ENCODE results near the gene DUSP22.
"Not testable (repeated sequence)": the region's sequence is repeated elsewhere in the genome, so short reads cannot be mapped to it uniquely, and the experiment has no call there.

DUSP22 gene

GRCh38 chr6:280775-281468 lies 11.4 kb upstream of the DUSP22 start:
- DNase-seq: no peak

- DNase-seq: no peak
These were observed 10.7 kb upstream of the DUSP22 start for GRCh38 chr6:281469-282103.

GRCh38 chr6:282177-282866 lies 10.0 kb upstream of the DUSP22 start:
- DNase-seq: no peak

GRCh38 chr6:282867-283416 lies 9.3 kb upstream of the DUSP22 start:
- DNase-seq: no peak

GRCh38 chr6:284486-284885 lies 7.8 kb upstream of the DUSP22 start:
- no peak for DNase-seq

GRCh38 chr6:285030-285771 lies 7.1 kb upstream of the DUSP22 start:
- no peak for DNase-seq

GRCh38 chr6:285902-286301 lies 6.4 kb upstream of the DUSP22 start:
- not testable (repeated sequence) for DNase-seq

GRCh38 chr6:286681-287488 lies 5.4 kb upstream of the DUSP22 start:
- no peak for DNase-seq

GRCh38 chr6:287489-287860 lies 4.8 kb upstream of the DUSP22 start:
- DNase-seq: no peak

GRCh38 chr6:288866-289265 lies 3.4 kb upstream of the DUSP22 start:
- DNase-seq: no peak

- DNase-seq: no peak
These were observed 2.0 kb upstream of the DUSP22 start for GRCh38 chr6:290111-290922.

- DNase-seq: no peak
These were observed 1.0 kb upstream of the DUSP22 start for GRCh38 chr6:291204-291696.

GRCh38 chr6:292506-293192 lies 362 bp downstream of the DUSP22 start:
- DNase-seq: no peak

- DNase-seq: no peak
These were observed 1.2 kb downstream of the DUSP22 start for GRCh38 chr6:293193-294174.

- no peak for DNase-seq
These were observed 2.6 kb downstream of the DUSP22 start for GRCh38 chr6:294656-295565.

GRCh38 chr6:296151-297122 lies 4.2 kb downstream of the DUSP22 start:
- DNase-seq: no peak
